ENCODE data around the gene KCNAB2. TPM values are rescaled to one million over a fixed set of nuclear protein-coding genes. Genes with fewer than 3 reads are reported as not detected.

KCNAB2 gene
- total RNA-seq, 1 donor from 2014 or later: 2.2 TPM

DNA sequence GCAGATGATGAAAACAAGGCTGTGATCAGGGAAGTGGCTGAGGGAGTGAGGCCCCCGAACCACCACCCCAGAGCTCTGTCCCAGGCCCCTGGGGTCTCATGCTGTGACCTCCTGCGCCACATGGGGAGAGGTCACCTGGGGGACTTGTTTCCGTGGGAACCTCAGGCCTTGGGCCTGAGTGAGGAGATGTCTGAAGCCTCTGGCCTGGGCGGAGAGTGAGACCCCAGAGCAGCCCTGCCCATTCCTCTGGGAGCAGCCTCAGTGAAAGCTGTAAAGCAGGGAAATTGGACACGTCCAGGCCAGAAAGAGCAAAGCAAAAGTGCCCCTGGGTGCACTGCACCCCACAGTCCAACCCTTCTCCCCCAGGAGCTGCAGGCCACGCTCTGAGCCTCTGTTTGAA, 37.0 kb upstream of the KCNAB2 start:
- Mint-ChIP-seq H3K27me3 (ENCODE audit: insufficient read depth, low read depth) (peaks cover 10% of the 10 kb centered on the region), H3K9me3 (no peaks in the 10 kb centered on the region), H3K4me1 (peaks cover 33% of the 10 kb centered on the region), H3K36me3 (no peaks in the 10 kb centered on the region), H3K27ac (no peak overlapping the region), H3K4me3 (no peak overlapping the region)
- Histone ChIP-seq H3K9ac (no peak overlapping the region), H3K36me3 (no peaks in the 10 kb centered on the region), H3K4me1 (peaks cover 19% of the 10 kb centered on the region), H2AFZ (replicated peaks) (no peak overlapping the region), H3K4me2 (no peak overlapping the region), H3K27me3 (no peaks in the 10 kb centered on the region), H3K9me3 (ENCODE audit: low read depth) (no peaks in the 10 kb centered on the region), H3K4me3 (no peak overlapping the region), H3K27ac (no peak overlapping the region), H4K20me1 (ENCODE audit: low read depth) (no peaks in the 10 kb centered on the region), H3K79me2 (ENCODE audit: low read depth) (no peaks in the 10 kb centered on the region), H3F3A (ENCODE audit: low read depth) (peaks cover 11% of the 10 kb centered on the region)
- DNase-seq (ENCODE audit: low spot score): no peak
- TF ChIP-seq, protein P1, sequence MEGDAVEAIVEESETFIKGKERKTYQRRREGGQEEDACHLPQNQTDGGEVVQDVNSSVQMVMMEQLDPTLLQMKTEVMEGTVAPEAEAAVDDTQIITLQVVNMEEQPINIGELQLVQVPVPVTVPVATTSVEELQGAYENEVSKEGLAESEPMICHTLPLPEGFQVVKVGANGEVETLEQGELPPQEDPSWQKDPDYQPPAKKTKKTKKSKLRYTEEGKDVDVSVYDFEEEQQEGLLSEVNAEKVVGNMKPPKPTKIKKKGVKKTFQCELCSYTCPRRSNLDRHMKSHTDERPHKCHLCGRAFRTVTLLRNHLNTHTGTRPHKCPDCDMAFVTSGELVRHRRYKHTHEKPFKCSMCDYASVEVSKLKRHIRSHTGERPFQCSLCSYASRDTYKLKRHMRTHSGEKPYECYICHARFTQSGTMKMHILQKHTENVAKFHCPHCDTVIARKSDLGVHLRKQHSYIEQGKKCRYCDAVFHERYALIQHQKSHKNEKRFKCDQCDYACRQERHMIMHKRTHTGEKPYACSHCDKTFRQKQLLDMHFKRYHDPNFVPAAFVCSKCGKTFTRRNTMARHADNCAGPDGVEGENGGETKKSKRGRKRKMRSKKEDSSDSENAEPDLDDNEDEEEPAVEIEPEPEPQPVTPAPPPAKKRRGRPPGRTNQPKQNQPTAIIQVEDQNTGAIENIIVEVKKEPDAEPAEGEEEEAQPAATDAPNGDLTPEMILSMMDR (IDR thresholded peaks at IDR 0.05): no peak
- TF ChIP-seq EZH2phosphoT487 (IDR thresholded peaks at IDR 0.05) (no peak), EZH2 (IDR thresholded peaks at IDR 0.05) (no peak)

DNA sequence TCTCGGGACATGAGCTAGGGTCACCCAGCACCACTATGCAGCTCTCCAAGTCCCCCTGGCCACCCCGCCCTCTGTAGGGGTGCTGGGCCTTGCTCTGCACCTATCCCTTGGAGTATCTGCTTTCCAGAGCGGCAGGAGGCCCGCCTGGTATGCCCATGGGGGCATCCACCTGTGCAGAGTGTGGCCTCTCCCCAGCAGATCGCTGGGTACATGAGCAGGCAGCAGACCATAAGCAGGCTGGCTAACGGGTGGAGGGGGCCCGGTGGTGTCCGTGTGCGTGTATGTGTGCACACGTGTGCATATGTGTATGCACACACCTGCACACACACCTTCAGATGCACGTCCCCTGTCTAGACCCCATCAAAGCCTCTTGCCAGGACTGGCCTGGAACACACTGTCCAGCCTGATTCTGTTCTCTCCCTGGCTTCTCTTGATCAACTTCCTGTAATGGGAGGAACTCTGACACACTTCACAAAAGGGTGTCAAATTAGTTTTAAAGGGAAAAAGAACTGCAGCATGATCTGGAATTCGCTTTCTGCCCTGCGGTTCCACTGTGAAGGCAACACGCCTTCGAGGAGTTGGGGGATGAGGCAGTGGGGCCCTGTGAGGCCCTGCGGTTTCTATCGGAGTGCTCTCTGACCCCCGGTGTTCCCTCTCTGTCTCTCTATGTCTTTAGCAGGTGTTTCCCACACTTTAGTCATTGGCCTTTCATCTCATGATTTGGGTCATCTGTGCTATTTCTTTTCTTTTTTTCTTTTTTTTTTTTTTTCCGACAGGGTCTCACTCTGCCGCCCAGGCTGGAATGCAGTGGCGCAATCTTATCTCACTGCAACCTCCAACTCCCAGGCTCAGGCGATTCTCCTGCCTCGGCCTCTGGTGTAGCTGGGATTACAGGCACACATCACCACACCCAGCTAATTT, 36.3 kb upstream of the KCNAB2 start:
- no peak overlapping the region for H3K9ac ChIP-seq
- H3K27me3 ChIP-seq: no peaks in the 10 kb centered on the region
- H3K36me3 Mint-ChIP-seq: no peaks in the 10 kb centered on the region
- H3K9me3 ChIP-seq (ENCODE audit: low read depth): no peaks in the 10 kb centered on the region
- H2AFZ ChIP-seq (replicated peaks): no peak overlapping the region
- H3K9me3 Mint-ChIP-seq: no peaks in the 10 kb centered on the region
- no peaks in the 10 kb centered on the region for H4K20me1 ChIP-seq (ENCODE audit: low read depth)
- peaks cover 12% of the 10 kb centered on the region for H3K4me1 ChIP-seq
- H3K36me3 ChIP-seq: no peaks in the 10 kb centered on the region
- H3K27ac Mint-ChIP-seq: no peak overlapping the region
- peaks cover 26% of the 10 kb centered on the region for H3K4me1 Mint-ChIP-seq
- peaks cover 4% of the 10 kb centered on the region for H3F3A ChIP-seq (ENCODE audit: low read depth)
- TF ChIP-seq, protein P1 (IDR thresholded peaks at IDR 0.05): no peak
- TF ChIP-seq EZH2phosphoT487 (IDR thresholded peaks at IDR 0.05): no peak
- H3K27ac ChIP-seq: no peak overlapping the region
- H3K4me3 ChIP-seq: no peak overlapping the region
- H3K4me3 Mint-ChIP-seq: no peak overlapping the region
- H3K79me2 ChIP-seq (ENCODE audit: low read depth): no peaks in the 10 kb centered on the region
- H3K4me2 ChIP-seq: no peak overlapping the region
- DNase-seq (ENCODE audit: low spot score): no peak
- H3K27me3 Mint-ChIP-seq (ENCODE audit: insufficient read depth, low read depth): peaks cover 12% of the 10 kb centered on the region

DNA sequence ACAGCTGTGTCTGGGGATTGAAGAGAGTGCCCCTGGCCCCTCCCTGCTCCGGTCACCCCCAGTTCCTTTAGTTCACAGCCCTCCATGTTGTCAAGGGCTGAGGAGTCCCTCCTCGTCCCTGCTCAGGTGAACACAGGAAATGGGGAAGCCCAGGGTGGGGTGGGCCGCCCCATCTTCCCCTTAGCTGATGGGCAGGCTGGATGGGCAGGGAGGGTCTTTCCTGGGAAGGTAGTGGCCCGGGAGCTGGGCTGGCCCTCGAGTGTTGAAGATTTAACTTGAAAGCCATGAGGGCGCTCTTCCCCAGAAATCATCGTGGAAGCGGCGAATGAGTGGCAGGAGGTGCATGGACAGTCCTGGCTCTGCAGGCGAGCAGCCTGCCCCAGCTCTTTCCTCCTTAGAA, 35.1 kb upstream of the KCNAB2 start:
- Mint-ChIP-seq H3K27ac (no peak overlapping the region), H3K36me3 (no peaks in the 10 kb centered on the region), H3K9me3 (no peaks in the 10 kb centered on the region), H3K4me1 (peaks cover 23% of the 10 kb centered on the region), H3K4me3 (no peak overlapping the region), H3K27me3 (ENCODE audit: insufficient read depth, low read depth) (peaks cover 12% of the 10 kb centered on the region)
- Histone ChIP-seq H3K4me2 (no peak overlapping the region), H3K4me3 (no peak overlapping the region), H3K27me3 (no peaks in the 10 kb centered on the region), H3K27ac (no peak overlapping the region), H3F3A (ENCODE audit: low read depth) (no peaks in the 10 kb centered on the region), H4K20me1 (ENCODE audit: low read depth) (no peaks in the 10 kb centered on the region), H3K9me3 (ENCODE audit: low read depth) (no peaks in the 10 kb centered on the region), H3K9ac (no peak overlapping the region), H3K79me2 (ENCODE audit: low read depth) (no peaks in the 10 kb centered on the region), H3K4me1 (peaks cover 8% of the 10 kb centered on the region), H3K36me3 (no peaks in the 10 kb centered on the region), H2AFZ (replicated peaks) (no peak overlapping the region)
- DNase-seq (ENCODE audit: low spot score): no peak
- no peak for TF ChIP-seq EZH2 (IDR thresholded peaks at IDR 0.05)
- TF ChIP-seq EZH2phosphoT487 (IDR thresholded peaks at IDR 0.05): no peak
- TF ChIP-seq, protein P1 (IDR thresholded peaks at IDR 0.05): no peak
